NT2/D1 (cell line): ENCODE data around the gene ARF5.

Experiments
- SUZ12 ChIP-seq: IDR thresholded peaks from 2 replicates; pipeline ENCODE4 v1.6.1; 2011; ENCODE audit not compliant: insufficient read length, insufficient read depth; ENCODE audit errors: extremely low read depth
- YY1 ChIP-seq: IDR thresholded peaks from 2 replicates; pipeline ENCODE4 v1.6.1; 2011; ENCODE audit not compliant: insufficient read length, insufficient read depth
- ZNF274 ChIP-seq: IDR thresholded peaks from 2 replicates; pipeline ENCODE4 v1.6.1; 2011; ENCODE audit warnings: mild to moderate bottlenecking, low read depth, low read length

GRCh38 chr7:127616724-127617123, 28.5 kb downstream of the ARF5 start:
- TF ChIP-seq SUZ12, result no peak
- no peak for TF ChIP-seq ZNF274
- TF ChIP-seq YY1, result no peak
